HG02610 (cell line): ENCODE data around the gene MBNL1.
"Not testable (repeated sequence)": the region's sequence is repeated elsewhere in the genome, so short reads cannot be mapped to it uniquely, and the experiment has no call there.

Experiments used
- ATAC-seq: cut with Tn5 transposase; IDR thresholded peaks from one replicate; pipeline ENCODE4 v1.9.1; 2021; ENCODE audit warnings: mild to moderate bottlenecking, moderate library complexity; ENCODE audit not compliant: unreplicated experiment

MBNL1 gene

DNA sequence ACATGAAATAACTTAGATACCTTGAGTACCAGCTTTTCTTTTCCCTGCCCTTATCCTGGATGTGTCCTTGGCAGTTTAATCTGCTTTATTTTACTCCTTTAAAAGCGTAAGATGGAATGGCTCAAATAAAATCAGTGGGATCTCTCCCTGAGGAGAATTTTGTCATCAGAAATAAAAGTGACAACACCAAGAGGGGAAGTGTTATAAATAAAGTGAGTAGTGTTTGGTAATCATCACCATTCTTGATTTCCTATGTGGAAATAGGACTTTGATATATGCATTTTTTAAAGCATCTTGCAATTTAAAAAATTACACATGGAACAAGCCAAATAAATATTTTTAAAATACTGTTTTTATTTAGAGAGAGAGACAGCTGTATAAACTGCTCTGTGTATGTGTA, 76.5 kb downstream of the MBNL1 start:
- no peak for ATAC-seq

DNA sequence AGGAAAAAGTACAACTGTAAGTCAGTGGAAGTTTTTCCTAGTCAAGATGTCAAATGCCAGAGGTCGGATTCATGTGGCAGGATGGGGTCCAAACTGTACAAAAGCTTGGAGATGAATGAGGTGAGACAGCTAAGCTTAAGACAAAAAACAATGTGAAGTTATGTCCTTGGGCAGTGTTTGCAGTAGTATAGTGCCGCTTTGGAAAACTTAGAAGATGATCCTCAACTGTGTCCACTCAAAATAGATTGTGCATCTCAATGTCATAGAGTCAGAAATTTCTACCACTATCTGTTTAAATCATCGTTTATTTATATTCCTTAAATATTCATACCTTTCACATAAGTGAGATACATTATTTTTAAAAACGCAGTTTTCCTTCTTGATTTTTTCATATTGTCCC, 77.3 kb downstream of the MBNL1 start:
- ATAC-seq: no peak

DNA sequence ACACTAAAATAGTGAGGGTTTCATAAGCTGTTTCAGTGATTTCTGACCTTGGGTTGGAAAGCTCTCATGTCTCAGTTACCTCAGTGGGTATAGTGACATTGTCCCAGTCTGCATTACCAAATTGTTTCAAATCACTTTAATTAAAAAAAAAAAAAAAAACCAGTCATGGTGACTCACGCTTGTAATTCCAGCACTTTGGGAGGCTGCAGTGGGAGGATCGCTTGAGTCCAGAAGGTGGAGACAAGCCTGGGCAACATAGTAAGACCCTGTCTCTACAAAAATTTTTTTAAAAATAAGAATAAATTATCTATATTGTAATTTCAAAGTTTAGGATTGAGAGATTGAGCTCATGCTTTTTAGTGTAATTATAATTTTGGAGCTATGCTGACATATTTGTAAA, 78.0 kb downstream of the MBNL1 start:
- ATAC-seq: no peak

DNA sequence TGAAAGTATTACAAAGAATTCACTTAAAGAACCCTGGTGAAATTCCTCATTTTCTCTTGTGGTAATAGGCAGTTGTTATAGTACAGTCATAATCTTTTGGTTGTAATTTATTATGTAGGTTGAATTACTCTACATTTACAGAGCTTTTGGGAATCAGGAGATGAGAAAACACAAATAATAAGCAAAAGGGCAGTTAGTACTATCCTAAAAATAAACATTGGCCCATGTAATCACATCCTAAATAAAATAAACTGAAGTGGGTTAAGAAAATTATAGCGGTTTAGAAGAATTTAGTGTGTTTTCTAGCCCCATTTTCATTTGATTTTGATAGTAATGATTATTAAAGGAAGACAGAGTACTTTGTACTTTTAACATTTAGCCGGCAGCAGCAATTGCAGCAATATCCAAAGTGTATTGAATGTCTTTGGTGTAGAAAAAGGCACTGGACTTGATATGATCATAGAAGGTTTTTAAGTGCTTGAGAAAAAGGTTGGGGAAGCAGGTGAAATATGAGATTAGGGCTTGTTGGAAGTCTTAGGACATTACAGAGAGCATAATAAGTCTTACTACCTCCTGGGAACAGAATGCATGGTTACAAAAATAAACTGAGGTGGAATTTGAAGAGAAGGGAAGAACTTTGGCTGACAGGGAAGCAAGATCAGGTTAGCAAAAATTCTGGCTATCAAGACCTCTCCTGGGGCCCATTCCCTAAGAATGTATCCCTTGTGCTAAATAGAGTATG, 79.9 kb downstream of the MBNL1 start:
- no peak for ATAC-seq

DNA sequence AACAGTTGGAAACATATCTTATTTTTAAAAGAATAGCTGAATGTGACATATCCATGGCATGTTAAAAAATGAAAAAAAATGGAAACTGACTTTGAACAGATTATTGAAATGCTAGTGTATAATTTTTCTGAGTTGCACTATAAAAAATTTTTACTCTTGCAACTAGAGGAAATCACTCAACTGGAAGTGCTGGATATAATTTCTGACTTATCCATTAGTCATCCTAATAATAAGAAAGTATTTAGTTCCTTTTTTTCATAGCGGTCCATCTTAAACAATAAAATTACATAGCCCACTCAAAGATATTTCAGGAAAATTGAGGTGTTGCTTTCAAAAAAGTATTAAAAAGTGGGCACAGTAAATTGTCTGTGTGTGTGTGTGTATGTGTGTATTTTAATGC, 80.7 kb downstream of the MBNL1 start:
- no peak for ATAC-seq

DNA sequence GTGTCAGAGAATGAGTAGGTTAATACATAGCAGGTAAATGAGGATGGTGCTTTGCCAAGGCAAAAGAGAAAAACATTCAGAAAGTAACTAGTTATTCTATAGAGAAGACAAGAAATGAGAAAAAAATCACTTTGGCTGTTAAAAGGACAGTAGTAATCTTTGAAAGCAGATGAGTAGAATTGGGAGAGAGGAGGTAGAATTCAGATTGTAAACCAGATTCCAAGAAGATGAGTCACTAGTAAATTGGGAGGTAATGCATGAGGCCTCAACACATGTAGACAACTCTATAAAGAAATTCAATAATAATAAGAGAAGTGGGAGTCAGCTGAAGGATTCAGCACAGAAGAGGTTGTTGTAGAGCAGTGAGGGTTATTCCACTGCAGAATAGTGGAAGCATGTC, 81.4 kb downstream of the MBNL1 start:
- ATAC-seq: no peak

DNA sequence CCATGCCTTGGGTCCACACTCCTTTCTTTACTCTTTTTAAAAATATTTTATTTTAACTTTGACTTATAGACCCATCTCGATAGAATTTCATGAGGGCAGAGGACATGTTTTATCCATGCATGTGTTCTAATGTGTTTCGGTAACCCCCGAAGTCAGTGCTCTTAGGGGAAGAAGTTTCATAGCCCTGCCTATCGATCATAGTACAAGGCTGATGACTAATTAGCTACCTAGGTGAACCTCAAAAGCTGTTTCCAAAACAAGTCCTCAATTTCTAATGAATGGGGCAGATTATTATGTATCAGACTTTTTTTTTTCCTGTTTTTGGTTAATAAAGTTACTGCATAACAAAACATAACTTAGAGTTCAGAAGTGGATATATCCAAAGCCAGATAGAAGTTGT, 82.0 kb downstream of the MBNL1 start:
- no peak for ATAC-seq

DNA sequence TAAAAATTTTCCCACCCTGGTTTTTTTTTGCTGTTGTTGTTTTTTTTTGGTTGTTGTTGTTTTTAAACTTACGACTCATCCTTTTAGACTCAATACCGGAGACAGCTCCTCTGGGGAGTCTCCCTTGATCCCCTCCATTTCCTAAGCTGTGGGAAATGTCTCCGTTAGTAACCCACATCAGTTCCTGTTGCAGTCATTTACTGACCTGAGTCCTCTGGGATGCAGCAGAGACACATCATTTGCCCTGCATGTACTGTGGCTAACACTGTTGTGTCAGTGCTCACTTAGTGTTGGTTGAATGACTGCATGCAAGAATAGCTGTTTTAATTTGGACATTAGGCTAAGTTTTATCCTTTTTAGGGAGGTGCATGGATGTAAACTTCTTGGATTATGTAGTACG, 83.8 kb downstream of the MBNL1 start:
- ATAC-seq: peak; percentile 54

DNA sequence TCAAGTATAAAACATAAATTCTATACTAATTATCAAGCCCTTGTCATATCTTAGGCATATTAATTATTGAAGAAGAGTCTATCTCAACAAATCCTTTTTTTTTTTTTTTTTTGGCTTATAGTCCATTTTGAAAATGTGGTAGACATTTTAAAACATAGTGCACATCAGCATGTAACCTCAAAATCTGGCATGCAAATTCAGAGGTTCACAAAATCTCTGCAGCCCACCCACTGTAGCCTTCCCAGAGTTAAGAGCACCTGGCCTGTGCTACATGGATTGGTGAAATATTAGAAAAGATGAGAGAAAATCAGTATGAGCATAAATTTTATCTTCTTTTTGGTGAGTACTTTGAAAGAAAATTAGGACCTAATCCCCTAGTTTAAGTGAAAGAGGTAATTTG, 84.8 kb downstream of the MBNL1 start:
- ATAC-seq: no peak

DNA sequence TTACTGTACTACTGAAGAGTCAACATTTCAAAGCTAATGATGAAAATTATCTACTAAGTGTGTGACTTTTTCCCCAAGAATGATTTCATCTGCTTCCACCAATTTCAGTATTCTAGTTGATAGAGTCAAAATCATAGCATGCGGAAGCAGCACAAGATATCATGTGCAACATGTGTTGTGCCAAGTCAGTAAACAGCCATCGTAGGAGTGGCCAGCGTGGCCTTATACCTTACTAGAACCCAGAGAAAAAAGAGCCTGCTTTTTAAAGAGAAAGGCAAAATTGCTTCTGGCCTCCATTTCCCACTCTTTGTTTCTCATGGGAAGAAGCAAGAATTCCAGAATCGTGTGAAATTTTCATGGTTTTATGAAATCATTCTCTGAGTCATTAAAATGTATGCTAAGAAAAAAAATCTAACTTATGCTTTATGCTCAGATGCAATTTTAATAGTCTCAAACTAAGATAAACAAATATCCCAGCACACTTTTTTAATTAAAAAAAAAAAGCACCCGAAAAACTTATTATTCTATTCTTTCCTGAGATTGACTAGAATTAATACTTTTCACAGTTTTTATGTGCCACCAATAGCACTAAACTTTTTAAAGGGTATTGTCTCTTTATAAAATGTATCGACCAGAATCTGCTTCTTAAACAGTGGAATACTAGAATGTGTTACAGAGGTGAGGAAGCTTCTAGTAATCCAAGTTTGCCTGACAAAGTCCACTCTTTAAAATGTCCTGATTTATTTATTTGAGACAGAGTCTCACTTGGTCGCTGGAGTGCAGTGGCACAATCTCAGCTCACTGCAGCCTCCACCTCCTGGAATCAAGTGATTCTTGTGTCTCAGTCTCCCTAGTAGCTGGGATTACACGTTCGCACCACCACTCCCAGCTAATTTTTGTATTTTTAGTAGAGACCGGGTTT, 87.3 kb downstream of the MBNL1 start:
- no peak for ATAC-seq

DNA sequence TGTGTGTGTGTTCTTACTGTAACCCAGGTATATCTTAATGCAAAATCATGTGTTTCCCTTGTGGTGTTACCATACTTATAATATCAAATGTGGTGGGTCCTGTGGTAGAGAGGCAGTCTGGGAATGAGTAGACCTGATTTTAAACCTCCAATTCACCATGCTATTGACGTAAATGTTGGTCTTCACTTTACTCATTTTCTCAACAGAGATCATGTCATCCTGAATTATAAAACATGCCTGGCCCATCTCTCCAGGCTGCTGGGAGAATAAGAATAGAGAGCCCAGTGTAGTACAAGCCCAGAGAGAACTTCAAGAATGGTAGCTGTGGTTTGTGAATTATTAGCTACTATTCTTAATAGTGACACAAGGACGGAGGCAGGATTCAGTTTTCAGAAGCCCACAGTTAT, 88.1 kb downstream of the MBNL1 start:
- ATAC-seq: peak; percentile 72

DNA sequence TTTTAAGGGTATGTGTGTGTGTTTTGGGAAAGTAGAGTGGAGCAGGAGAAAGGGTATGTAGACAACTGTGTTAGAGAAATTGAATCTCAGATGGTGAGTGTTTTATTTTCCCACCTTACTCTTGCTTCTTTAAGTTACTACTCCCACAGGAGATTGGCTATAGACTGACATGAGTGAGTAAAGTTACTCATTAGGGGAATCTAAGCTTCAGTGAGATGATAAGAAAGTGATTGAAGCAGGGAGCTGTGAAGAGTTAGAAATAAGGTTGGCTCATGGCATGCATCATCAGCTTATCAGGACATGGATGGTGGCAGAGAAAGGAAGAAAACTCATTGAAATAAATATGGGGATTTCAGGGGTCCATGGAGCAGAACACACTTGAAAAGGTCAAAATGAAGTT, 88.9 kb downstream of the MBNL1 start:
- ATAC-seq: peak; percentile 18

DNA sequence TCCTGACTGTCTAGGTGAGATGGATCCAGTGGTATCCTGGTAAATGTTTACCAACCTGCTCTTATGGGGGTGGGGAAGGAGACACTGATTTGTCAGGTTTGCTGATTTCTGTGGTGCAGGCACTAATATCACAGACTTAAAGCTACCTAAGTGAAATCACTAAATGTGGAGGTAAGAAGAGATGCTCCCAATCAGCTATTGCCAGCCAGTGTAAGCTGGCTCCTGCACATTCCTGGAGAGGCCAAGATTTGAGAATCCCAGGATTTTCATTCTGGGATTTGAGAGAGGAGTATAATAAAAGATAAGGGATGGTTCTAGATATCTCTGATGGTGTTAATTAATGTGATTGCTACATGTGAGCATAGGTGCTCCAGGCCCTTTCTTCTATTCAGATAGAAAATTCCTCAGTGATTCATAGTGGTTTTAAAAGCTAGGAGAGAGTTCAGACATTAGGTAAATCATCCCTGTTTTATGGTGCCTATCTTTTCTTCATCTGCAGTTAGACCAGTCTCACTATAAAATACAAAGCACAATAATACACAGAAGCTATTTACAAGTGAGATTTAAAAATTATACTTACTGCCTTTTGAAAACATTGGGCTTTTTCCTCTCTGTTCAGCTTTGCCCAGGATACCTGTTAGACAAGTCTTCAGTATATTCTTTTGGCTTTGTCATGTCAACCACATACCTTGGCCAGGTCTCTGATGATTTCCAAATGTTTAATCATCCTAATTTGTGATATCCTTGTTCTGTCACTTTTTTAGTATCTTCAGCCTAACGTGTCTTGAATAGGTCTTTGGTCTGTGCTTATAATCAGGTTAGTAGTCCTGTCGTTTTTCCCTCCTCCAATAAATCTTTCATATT, 90.9 kb downstream of the MBNL1 start:
- no peak for ATAC-seq

DNA sequence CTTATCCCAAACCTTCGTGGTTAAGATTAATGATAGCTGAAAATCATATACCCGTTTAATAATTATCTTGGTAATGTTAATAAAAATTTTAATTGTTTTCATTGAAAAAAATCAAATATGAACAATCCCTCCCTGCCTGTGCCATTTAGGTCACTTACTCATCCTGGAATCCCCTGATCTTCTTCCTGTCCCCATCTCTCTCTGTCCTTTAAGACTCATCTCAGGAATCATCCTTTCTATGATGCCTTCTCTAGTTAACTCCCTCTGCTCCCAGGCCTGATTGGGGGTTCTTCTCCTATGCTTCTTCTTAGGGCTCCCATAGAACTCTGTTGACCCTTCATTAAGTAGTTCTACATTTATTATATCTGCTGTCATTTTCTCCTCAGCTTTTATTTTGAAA, 91.6 kb downstream of the MBNL1 start:
- no peak for ATAC-seq

DNA sequence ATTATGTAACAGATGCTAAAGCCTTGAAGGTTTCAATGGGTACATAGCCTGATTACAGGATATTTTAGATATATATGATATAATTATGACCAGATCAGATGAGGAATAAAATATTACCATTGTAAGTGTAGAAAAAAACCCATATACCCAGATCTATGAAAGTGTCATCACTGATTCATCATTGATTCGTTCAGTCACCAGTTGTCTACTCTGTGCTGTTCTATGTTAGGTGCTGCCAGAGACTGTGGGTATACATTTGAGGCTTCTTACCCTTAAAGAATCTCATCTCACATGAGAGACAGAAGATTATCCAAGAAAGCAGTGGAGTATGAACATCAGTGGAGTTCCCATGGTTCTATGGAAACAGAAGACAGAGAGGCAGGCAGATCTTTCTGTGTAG, 92.2 kb downstream of the MBNL1 start:
- no peak for ATAC-seq

DNA sequence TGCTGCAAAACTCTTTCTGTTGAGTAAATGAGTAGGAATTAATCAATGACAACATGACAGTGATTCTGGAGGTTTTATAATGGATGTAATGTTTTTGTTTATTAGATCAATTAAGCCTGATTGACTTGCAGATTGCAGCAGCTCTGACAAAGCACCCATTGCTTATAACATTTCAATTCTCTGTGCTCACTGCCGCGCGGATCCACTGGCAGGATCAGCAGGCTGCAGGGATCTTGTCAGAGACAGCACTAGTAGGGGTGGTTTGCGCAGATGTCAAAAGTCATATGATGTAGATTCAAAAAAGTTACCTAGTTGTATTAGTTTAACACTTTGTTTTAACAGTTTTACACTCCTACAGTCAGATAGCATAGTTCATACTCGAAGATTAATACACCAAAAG, 93.4 kb downstream of the MBNL1 start:
- ATAC-seq: no peak

DNA sequence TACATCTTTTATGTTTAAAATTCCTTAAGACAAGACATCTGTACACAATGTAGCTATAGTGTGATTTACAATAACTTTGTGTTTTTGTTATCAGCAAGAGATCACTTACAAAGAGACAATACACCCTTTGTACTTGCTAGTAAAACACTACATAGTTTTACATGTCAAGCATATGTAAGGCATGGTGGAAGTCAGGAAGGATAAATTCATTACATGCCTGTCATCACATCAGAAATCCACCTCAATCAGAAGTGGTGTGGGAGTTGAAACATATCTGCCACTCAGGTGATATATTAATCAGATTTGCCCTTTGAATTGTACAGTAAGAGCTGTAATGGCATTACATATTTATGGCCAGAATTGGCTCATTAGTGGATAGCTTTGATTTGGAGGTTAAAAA, 95.5 kb downstream of the MBNL1 start:
- ATAC-seq: no peak

DNA sequence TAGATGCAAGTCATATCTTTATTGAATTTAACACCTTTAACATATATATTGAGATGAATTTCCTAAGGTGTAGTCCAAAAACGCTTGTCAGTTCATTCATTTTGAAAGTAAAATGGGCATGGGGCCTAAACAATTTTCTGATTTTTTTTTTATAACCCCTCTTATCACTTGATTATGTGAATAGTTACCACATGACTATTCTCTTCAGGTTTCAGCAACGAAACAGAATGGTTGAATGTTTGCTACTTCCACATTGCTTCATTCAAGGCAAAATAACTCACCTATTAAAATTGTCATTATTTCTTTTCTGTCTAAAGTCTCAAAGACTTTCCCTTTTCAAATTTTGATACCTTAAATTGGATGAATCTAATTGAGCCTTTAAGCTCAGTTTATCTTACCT, 96.4 kb downstream of the MBNL1 start:
- ATAC-seq: no peak

DNA sequence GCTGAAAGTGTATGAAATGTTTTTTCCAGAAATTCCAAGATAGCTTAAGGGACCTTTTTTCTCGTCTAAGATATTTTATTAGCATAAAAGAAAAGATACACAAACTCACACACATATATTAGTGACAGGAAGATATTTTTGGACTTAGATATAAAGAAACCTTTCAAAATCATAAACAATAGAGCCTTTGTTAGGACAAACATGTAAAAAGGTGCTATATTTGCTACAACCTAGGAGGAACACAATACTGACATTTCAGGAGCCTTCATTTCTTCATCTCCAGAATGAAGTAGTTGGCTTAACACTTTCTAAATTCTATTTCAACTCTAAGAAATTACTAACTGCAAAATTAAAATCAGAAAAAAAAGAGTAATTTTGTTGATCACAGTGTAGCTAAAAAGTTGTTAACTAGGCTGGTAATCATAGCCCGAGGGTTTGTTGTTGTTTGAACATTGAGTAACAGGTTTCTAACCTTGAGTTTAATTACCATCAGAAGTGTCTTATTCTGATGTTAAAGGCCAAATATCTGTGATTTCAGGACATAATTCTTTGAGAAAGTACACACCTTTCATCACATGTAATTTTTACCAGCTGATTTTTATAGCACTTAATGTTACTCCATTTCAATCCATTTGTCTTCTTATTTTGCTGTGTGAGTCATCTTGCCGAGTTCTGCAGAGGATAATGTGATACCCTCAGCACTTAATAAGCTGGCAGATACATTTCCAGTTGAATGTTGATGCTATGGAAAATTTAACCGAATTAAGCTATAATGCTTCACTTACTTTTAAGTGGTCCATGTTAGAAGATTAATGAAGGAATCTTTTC, 97.3 kb downstream of the MBNL1 start:
- ATAC-seq: no peak

DNA sequence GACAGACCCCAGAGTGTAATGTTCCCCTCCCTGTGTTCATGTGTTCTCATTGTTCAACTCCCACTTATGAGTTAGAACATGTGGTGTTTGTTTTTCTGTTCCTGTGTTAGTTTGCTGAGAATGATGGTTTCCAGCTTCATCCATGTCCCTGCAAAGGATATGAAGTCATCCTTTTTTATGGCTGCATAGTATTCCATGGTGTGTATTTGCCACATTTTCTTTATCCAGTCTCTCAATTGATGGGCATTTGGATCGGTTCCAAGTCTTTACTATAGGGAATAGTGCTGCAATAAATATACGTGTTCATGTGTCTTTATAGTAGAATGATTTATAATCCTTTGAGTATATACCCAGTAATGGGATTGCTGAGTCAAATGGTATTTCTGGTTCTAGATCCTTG, 98.5 kb downstream of the MBNL1 start:
- not testable (repeated sequence) for ATAC-seq
